Smooth muscle cell (in vitro differentiated cells): ENCODE measurements around the gene ASCL4. TPM values are rescaled to one million over a fixed set of nuclear protein-coding genes. Genes with fewer than 3 reads are reported as not detected.

ENCODE experiments used
- DNase-seq: peaks from one replicate; lab custom pipeline; 2025; ENCODE audit not compliant: unreplicated experiment; lab: John Stamatoyannopoulos, UW
- H2AFZ ChIP-seq: fragments of 200-600 bp; sonication (generic); 2 replicates; pipeline ENCODE4 v1.6.0; 2016; ENCODE audit warnings: antibody characterized with exemption, low read depth, mild to moderate bottlenecking
- H3F3A ChIP-seq: fragments of 200-600 bp; sonication (generic); 2 replicates; pipeline ENCODE4 v1.6.0; 2017; ENCODE audit warnings: antibody characterized with exemption, low read depth
- H3K27ac ChIP-seq: fragments of 200-600 bp; sonication (generic); 2 replicates; pipeline ENCODE4 v1.5.1; 2016; ENCODE audit warnings: low read depth, mild to moderate bottlenecking
- H3K27me3 ChIP-seq: fragments of 200-600 bp; sonication (generic); 2 replicates; pipeline ENCODE4 v1.6.1; 2016; ENCODE audit warnings: low read depth, mild to moderate bottlenecking
- H3K36me3 ChIP-seq: fragments of 200-600 bp; sonication (generic); 2 replicates; pipeline ENCODE4 v1.5.1; 2016; ENCODE audit warnings: low read depth
- H3K4me1 ChIP-seq: fragments of 200-600 bp; sonication (generic); 2 replicates; pipeline ENCODE4 v1.5.1; 2016; ENCODE audit warnings: low read depth
- H3K4me2 ChIP-seq: fragments of 200-600 bp; sonication (generic); 2 replicates; pipeline ENCODE4 v1.6.0; 2016; ENCODE audit warnings: mild to moderate bottlenecking
- H3K4me3 ChIP-seq: fragments of 200-600 bp; sonication (generic); 2 replicates; pipeline ENCODE4 v1.5.1; 2016; ENCODE audit warnings: mild to moderate bottlenecking
- H3K79me2 ChIP-seq: fragments of 200-600 bp; sonication (generic); 2 replicates; pipeline ENCODE4 v1.6.0; 2016; ENCODE audit warnings: low read depth, mild to moderate bottlenecking
- H3K9ac ChIP-seq: fragments of 200-600 bp; sonication (generic); 2 replicates; pipeline ENCODE4 v1.6.0; 2016; ENCODE audit warnings: low read depth
- H3K9me3 ChIP-seq: fragments of 200-600 bp; sonication (generic); replicated peaks from 2 replicates; pipeline ENCODE4 v1.5.1; 2016; ENCODE audit warnings: low read depth
- H4K20me1 ChIP-seq: fragments of 200-600 bp; sonication (generic); 2 replicates; pipeline ENCODE4 v1.6.0; 2016; ENCODE audit warnings: low read depth
- CTCF ChIP-seq: fragments of 200-600 bp; sonication (generic); IDR thresholded peaks from 2 replicates; pipeline ENCODE4 v1.5.1; 2017; ENCODE audit warnings: borderline replicate concordance, mild to moderate bottlenecking, antibody characterized with exemption; ENCODE audit not compliant: insufficient read depth, poor library complexity, severe bottlenecking
- WGBS: methylation state at CpG from one replicate; pipeline ENCODE4 v1.1.7; 2016; ENCODE audit warnings: low lambda C conversion rate; 5-methylcytosine and 5-hydroxymethylcytosine counted together
- polyA plus RNA-seq: library from polyadenylated mRNA; unstranded; fragments of >200 nt; fragmentation: Nextera tagmentation; extraction: Ambion mirVana; gene quantifications from 2 replicates; pipeline ENCODE4 v1.2.1, GENCODE V29; 2016
- total RNA-seq: library from RNA; depleted of rRNA; stranded (reverse); fragments of >200 nt; gene quantifications from 2 replicates; pipeline ENCODE4 v1.2.3, GENCODE V29; 2014

ASCL4 gene
- total and polyA plus RNA-seq, 2 experiments from 2014 or later, result not detected

DNA sequence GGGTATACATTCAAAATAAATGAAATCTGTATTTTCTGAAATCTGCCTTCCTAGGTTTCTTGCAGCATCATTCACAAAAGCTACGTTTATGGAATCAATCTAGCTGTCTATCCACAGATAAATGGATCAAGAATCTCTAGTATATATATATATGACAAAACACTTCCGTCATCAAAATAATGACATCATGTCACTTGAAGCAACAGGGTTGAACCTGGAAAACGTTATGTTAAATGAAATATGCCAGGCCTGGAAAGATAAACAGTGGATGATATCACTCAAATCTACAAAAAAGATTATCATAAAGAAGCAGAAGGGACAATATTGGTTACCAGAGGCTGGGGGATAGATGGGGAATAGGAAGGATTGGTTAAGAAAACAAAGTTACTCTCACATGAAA lies 28.6 kb downstream of the ASCL4 start:
- Histone ChIP-seq H3K9ac (no peak overlapping the region), H4K20me1 (no peaks in the 10 kb centered on the region), H2AFZ (no peak overlapping the region), H3K4me2 (no peak overlapping the region), H3K27me3 (no peaks in the 10 kb centered on the region), H3K4me3 (no peak overlapping the region), H3K36me3 (no peaks in the 10 kb centered on the region), H3K9me3 (no peaks in the 10 kb centered on the region), H3K27ac (no peak overlapping the region), H3F3A (no peaks in the 10 kb centered on the region), H3K4me1 (no peaks in the 10 kb centered on the region), H3K79me2 (no peaks in the 10 kb centered on the region)
- DNase-seq, result no peak
- WGBS, result 74% methylated on average over 3 of the region's 3 CpGs
- TF ChIP-seq CTCF, result no peak

GRCh38 chr12:107805488-107806180 lies 31.1 kb downstream of the ASCL4 start:
- Histone ChIP-seq H3K9me3 (no peaks in the 10 kb centered on the region), H3F3A (no peaks in the 10 kb centered on the region), H3K4me2 (no peak overlapping the region), H2AFZ (no peak overlapping the region), H3K4me3 (no peak overlapping the region), H3K27me3 (no peaks in the 10 kb centered on the region), H3K79me2 (no peaks in the 10 kb centered on the region), H4K20me1 (no peaks in the 10 kb centered on the region), H3K27ac (no peak overlapping the region), H3K36me3 (no peaks in the 10 kb centered on the region), H3K4me1 (no peaks in the 10 kb centered on the region), H3K9ac (no peak overlapping the region)
- 93% methylated on average over 22 of the region's 22 CpGs for WGBS
- no peak for DNase-seq
- no peak for TF ChIP-seq CTCF

GRCh38 chr12:107807471-107808150 lies 33.1 kb downstream of the ASCL4 start:
- Histone ChIP-seq H3K4me2 (no peak overlapping the region), H3K4me3 (no peak overlapping the region), H2AFZ (no peak overlapping the region), H3K9me3 (no peaks in the 10 kb centered on the region), H3K79me2 (no peaks in the 10 kb centered on the region), H3K27ac (no peak overlapping the region), H3K4me1 (no peaks in the 10 kb centered on the region), H3K36me3 (no peaks in the 10 kb centered on the region), H4K20me1 (no peaks in the 10 kb centered on the region), H3K9ac (no peak overlapping the region), H3F3A (no peaks in the 10 kb centered on the region), H3K27me3 (peaks cover 2% of the 10 kb centered on the region)
- DNase-seq, result no peak
- WGBS, result 93% methylated on average over 3 of the region's 3 CpGs
- TF ChIP-seq CTCF, result no peak
